Neural progenitor cell (in vitro differentiated cells): ENCODE measurements around the gene IGSF8.

Source experiments
- EZH2phosphoT487 ChIP-seq: fragments of 200-600 bp; sonication (generic); IDR thresholded peaks from 2 replicates; pipeline ENCODE4 v1.6.1; 2017; ENCODE audit warnings: antibody characterized with exemption
- TF ChIP-seq, protein P1 (sequence below): fragments of 200-600 bp; sonication (generic); IDR thresholded peaks from 2 replicates; pipeline ENCODE4 v1.5.1; 2017; ENCODE audit warnings: antibody characterized with exemption, mild to moderate bottlenecking

DNA sequence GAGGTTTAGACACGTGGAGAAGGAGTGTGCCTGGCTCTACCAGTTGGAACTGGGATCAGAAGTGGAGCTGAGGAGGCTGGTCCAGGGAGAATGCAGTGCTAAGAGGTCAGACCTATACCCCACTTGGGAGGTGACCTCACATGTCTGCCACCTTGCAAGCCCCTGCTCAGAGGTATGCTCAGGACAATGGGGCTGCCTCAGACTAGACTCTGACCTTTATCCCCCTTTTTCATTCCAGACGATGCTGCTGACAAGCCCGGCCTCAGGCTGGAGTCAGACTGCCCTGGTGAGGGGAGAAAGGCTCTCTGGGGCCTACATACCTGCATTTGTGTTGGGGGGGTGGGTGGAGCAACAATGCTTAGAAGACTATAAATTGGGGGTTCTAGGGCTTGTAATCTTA, 33.7 kb downstream of the IGSF8 start:
- TF ChIP-seq, protein P1, sequence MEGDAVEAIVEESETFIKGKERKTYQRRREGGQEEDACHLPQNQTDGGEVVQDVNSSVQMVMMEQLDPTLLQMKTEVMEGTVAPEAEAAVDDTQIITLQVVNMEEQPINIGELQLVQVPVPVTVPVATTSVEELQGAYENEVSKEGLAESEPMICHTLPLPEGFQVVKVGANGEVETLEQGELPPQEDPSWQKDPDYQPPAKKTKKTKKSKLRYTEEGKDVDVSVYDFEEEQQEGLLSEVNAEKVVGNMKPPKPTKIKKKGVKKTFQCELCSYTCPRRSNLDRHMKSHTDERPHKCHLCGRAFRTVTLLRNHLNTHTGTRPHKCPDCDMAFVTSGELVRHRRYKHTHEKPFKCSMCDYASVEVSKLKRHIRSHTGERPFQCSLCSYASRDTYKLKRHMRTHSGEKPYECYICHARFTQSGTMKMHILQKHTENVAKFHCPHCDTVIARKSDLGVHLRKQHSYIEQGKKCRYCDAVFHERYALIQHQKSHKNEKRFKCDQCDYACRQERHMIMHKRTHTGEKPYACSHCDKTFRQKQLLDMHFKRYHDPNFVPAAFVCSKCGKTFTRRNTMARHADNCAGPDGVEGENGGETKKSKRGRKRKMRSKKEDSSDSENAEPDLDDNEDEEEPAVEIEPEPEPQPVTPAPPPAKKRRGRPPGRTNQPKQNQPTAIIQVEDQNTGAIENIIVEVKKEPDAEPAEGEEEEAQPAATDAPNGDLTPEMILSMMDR: no peak
- no peak for TF ChIP-seq EZH2phosphoT487
